Thymus (tissue), 14 donors: ENCODE data around the gene APOBEC4. TPM values are rescaled to one million over a fixed set of nuclear protein-coding genes. Genes with fewer than 3 reads are reported as not detected.

Experiments used
- DNase-seq, 9 donors: peaks; one replicate each; pipeline ENCODE4 v3.0.0-alpha.2; 2013; ENCODE audit warnings: low spot score in 9 of 9, low read depth in 6 of 9, missing footprints in 1 of 9
- H3K27ac ChIP-seq, 2 donors: one replicate each; pipeline ENCODE4 v1.5.1; 2013; ENCODE audit warnings: control low read depth in 1 of 2, low read depth in 1 of 2, low read length in 1 of 2, mild to moderate bottlenecking in 1 of 2, moderate library complexity in 1 of 2
- H3K27me3 ChIP-seq, 2 donors: one replicate each; pipeline ENCODE4 v1.5.1; 2013; ENCODE audit warnings: low read length in 1 of 2; ENCODE audit not compliant: control insufficient read depth in 2 of 2, insufficient read depth in 1 of 2
- H3K36me3 ChIP-seq, 2 donors: one replicate each; pipeline ENCODE4 v1.5.1; 2013; ENCODE audit warnings: low read length in 1 of 2, mild to moderate bottlenecking in 1 of 2, moderate library complexity in 1 of 2; ENCODE audit not compliant: control insufficient read depth in 2 of 2, insufficient read depth in 2 of 2
- H3K4me1 ChIP-seq, 2 donors: one replicate each; pipeline ENCODE4 v1.5.1; 2013; ENCODE audit warnings: low read length in 2 of 2; ENCODE audit not compliant: control insufficient read depth in 2 of 2, insufficient read depth in 2 of 2
- H3K4me3 ChIP-seq, 2 donors: one replicate each; pipeline ENCODE4 v1.5.1; 2013; ENCODE audit warnings: low read length in 2 of 2, control low read depth in 1 of 2, mild to moderate bottlenecking in 1 of 2
- H3K9me3 ChIP-seq, 2 donors: one replicate each; pipeline ENCODE4 v1.5.1; 2013; ENCODE audit warnings: low read length in 1 of 2, mild to moderate bottlenecking in 1 of 2; ENCODE audit not compliant: control insufficient read depth in 2 of 2, insufficient read depth in 1 of 2
- WGBS: extraction: QIAGEN DNeasy Blood & Tissue Kit; methylation state at CpG from one replicate; pipeline ENCODE4 v1.1.7; 2013; 5-methylcytosine and 5-hydroxymethylcytosine counted together
- long read RNA-seq, 10 donors: transcript quantifications; one replicate each; lab custom pipeline, GENCODE V29; 2026
- polyA plus RNA-seq: library from polyadenylated mRNA; stranded (reverse); fragments of 200-250 nt; gene quantifications from one replicate; pipeline ENCODE4 v1.2.3, GENCODE V29; 2013
- total RNA-seq: library from RNA; stranded (reverse); fragments of 120-200 nt; gene quantifications from one replicate; pipeline ENCODE4 v1.2.4, GENCODE V29; 2013
- donor health status: healthy.

Gene APOBEC4, protein sequence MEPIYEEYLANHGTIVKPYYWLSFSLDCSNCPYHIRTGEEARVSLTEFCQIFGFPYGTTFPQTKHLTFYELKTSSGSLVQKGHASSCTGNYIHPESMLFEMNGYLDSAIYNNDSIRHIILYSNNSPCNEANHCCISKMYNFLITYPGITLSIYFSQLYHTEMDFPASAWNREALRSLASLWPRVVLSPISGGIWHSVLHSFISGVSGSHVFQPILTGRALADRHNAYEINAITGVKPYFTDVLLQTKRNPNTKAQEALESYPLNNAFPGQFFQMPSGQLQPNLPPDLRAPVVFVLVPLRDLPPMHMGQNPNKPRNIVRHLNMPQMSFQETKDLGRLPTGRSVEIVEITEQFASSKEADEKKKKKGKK
- total RNA-seq (not detected), polyA plus RNA-seq (0.02 TPM)
- long read RNA-seq, donor 1: 0 reads
- long read RNA-seq, donor 2: 0 reads
- long read RNA-seq, donor 3: 0 reads
- long read RNA-seq, donor 4: 0 reads
- long read RNA-seq, donor 5: 0 reads
- long read RNA-seq, donor 6: 0 reads
- long read RNA-seq, donor 7: 0 reads
- long read RNA-seq, donor 8: 0 reads
- long read RNA-seq, donor 9: 0 reads
- long read RNA-seq, donor 10: 0 reads

DNA sequence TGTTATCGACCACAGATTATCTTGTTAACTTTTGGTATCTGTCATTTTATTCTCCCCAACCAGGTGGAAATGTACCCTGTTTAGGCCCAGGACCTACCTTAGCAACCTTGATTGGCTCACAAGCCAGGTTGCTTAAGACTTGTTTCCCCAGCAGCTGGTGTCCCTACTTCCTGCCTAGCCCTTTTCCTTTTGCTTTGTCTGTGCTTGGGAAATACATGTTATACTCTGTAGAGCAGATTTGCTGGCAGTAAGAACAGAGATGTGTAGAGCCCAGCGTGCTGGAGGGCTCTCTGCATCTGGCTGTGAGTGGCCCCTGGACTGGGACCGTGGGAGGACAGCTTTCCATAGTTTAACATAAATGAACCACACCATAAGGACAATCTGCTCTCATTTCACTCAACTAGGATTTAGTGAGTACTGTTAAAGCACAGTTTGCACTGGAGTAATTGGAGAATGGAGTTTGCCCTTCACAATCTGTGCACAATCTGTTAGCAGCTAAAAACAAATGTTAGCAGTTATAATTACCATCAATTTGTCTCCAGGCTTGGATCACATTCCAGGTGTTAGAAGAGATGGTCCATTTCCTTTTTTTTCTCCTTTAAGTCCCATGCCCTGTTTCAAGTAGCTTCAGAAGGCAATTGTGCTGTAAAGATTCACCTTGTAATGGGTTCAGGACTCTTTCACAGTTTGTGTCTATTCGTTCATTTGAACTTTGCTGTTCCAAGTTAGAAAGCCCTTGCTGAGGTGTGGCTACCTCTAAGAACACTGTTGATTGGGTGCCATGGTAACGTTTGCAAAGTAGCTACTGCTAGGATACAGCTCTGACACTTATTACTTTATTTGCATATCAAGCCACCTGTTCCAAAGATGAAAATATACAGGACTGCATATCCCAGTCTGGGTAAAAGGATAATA is at the start of gene APOBEC4:
Gene APOBEC4 (minus strand): TSS at position 770 of the 915 bp plus-strand sequence. CDS start 4,535 bp downstream, outside the sequence.
- H3K4me3 ChIP-seq: no peak within 1 kb of the TSS
- WGBS: 89% methylated on average over 5 of the region's 5 CpGs
- H3K36me3 ChIP-seq: no peaks in the 10 kb centered on the region
- H3K4me1 ChIP-seq: peaks cover 7 to 9% of the 10 kb centered on the region in 2 donors
- H3K27me3 ChIP-seq: no peaks in the 10 kb centered on the region
- no peak for DNase-seq
- H3K9me3 ChIP-seq: no peaks in the 10 kb centered on the region
- H3K27ac ChIP-seq: peak within 1 kb of the TSS in 1 of 2 donors; percentile 8

DNA sequence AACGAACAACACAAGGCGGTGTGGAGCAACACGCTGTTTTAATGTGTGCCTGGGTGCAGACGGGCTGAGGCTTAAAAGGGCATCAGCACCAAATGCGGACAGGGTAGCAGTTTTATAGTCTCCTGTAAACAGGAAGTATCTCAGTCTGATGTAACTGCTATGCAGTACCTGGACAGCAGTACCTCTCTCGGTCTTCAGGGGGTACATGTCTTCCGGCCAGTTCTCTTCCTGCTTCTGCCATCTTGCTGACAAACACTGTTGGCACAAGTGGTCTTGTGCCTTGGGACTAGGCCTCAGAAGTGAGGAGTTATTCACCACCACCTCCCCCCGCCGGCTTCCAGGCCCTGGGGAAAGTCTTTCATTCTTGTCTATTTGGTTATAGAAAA is 49.7 kb upstream of the APOBEC4 start:
- H3K27ac ChIP-seq: no peak overlapping the region
- 97% methylated on average over 9 of the region's 9 CpGs for whole genome bisulfite sequencing
- no peaks in the 10 kb centered on the region for H3K9me3 ChIP-seq
- H3K36me3 ChIP-seq: no peaks in the 10 kb centered on the region
- H3K4me1 ChIP-seq: no peaks in the 10 kb centered on the region
- no peak overlapping the region for H3K4me3 ChIP-seq
- no peaks in the 10 kb centered on the region for H3K27me3 ChIP-seq
- DNase-seq: no peak

DNA sequence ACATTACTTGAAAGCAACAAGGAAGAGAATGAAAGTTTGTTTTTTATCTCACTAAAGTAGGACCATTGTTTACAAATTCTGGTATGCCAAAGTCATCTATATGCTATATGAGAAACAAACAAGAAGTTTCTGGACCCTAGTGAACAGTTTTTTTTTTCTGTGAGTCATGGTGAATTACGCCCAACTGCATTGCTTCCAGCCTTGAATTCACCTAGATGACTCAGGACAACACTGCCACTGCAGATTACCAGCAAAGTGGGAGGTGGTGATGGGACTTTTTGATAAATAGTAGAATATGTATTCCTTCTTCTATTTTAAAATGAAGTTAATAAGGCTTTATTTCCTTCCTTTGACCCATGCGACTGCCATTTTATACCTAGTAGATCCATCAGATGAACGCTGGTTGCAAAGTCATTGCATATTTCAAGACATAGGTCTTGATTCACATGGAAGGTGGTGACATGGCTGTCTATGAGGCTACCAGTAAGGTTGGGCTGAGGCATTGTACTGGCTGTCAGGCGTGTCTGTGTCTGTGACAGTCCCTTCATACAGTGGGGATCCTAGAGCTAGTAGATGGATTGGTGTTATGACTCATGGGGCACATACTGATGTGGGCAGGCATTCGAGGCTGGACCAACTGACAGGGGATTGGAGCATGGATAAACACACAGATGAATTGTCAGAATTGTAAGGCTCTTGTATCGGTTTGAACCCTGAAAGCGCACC is 49.1 kb upstream of the APOBEC4 start:
- Histone ChIP-seq H3K4me3 (no peak overlapping the region), H3K36me3 (no peaks in the 10 kb centered on the region), H3K27ac (no peak overlapping the region), H3K9me3 (no peaks in the 10 kb centered on the region), H3K27me3 (no peaks in the 10 kb centered on the region), H3K4me1 (no peaks in the 10 kb centered on the region)
- 94% methylated on average over 7 of the region's 7 CpGs for WGBS
- no peak for DNase-seq

DNA sequence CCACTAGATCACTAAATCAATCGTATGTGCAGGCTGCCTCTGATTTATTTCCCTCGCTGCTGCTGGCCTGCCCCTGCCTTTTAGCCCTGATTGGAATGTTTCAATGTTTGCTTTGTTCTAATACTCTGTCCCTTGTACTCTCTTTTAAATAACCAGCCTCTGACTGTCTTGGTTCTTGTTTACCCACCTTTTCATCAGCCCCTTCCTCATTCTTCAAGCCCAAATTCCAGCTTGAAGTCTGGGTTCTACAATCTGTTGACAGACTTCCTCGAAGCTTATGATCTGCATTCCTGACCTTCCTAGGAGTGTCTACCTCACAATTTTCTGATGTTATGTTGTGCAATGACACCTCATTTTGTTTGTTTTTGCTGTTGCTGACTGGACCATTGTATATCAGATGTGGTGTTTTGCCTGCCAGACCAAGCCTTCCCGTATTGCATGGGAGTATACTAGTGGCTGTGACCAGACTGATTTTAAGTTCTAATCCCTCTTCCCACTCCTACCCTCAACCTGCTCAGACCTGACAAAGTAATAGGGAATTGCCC is 46.6 kb upstream of the APOBEC4 start:
- Histone ChIP-seq H3K27ac (no peak overlapping the region), H3K4me1 (no peaks in the 10 kb centered on the region), H3K9me3 (no peaks in the 10 kb centered on the region), H3K27me3 (no peaks in the 10 kb centered on the region), H3K36me3 (no peaks in the 10 kb centered on the region), H3K4me3 (no peak overlapping the region)
- WGBS: 87% methylated on average over 4 of the region's 4 CpGs
- no peak for DNase-seq

DNA sequence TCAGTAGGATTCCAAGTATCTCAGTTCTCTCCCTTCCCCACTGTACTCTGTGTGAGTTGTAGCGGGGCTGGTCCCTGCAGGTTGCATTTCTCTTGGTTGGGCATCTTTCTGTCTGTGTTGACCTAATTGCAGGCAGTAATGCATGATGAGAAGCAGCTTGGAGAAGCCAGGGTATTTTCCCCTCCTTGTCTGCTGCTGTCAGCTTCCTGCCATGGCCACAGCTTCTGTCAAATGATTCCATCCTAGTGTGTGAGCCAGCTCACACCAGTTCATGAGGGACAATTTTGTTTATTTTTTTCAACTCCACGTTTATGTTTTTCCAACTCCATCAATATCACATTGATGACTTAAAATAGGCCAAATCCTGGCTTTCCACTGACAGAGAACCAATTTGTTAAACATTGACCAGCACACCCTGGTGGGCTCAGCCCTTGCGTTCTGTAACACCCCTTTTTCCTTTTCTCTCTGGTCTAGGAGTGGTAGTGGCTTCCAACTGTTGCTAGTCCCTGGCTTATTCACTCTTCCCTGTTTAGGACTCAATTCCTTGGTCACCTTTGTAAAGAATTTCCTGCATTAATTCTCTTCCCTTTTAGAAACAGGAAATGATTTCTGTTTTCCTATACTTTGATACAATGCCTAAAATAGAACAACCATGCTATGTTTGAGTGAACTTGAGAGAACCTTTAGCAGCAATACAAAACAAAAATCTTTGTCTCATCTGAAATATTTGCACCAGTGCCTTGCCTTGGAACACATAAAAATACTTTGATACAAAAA is 44.9 kb upstream of the APOBEC4 start:
- Histone ChIP-seq H3K9me3 (no peaks in the 10 kb centered on the region), H3K36me3 (no peaks in the 10 kb centered on the region), H3K4me3 (no peak overlapping the region), H3K4me1 (no peaks in the 10 kb centered on the region), H3K27me3 (no peaks in the 10 kb centered on the region), H3K27ac (no peak overlapping the region)
- DNase-seq: no peak
- 94% methylated on average over 3 of the region's 3 CpGs for WGBS

DNA sequence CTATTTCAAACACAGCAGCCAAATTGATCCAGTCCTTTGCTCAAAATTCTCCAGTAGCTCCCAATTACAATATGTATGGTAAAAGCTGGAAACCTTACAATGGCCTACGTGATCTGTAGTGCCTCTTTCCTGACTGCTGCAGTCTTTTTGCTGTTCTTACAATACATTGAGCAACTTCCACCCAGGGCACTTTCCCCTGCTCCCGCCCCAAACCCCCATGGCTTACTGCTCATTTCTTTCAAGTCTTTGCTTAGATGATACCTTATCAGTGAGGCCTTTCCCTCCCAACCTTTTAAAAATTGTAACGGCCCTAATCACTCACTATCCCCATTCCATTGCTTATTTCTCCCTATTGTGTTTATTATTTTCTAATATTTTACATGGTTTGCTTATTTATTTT is 43.9 kb upstream of the APOBEC4 start:
- Histone ChIP-seq H3K4me1 (no peaks in the 10 kb centered on the region), H3K27ac (no peak overlapping the region), H3K4me3 (no peak overlapping the region), H3K36me3 (no peaks in the 10 kb centered on the region), H3K27me3 (no peaks in the 10 kb centered on the region), H3K9me3 (no peaks in the 10 kb centered on the region)
- WGBS: 97% methylated on average over 3 of the region's 3 CpGs
- no peak for DNase-seq

DNA sequence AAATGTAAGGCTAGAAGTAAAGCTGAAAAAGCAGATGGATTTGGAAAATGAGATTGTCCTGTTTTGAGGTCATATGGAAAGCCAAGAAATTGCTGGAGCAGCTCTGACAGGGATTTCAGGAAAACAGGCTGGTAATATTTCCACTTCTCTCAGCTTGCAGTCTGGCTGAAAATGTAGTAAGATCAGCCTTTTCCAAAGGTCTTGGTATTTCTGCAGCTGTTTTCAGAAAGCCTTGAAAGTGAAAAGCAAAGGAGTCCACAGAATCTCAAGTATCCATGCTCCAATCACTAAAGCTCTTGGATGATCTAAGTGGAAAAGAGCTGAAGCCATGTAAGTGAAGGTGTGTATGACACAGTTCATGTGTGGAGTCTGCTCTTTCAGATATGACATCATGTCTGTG is 41.6 kb upstream of the APOBEC4 start:
- no peaks in the 10 kb centered on the region for H3K9me3 ChIP-seq
- H3K4me1 ChIP-seq: no peaks in the 10 kb centered on the region
- H3K4me3 ChIP-seq: no peak overlapping the region
- no peak overlapping the region for H3K27ac ChIP-seq
- no peaks in the 10 kb centered on the region for H3K36me3 ChIP-seq
- DNase-seq: no peak
- H3K27me3 ChIP-seq: no peaks in the 10 kb centered on the region

DNA sequence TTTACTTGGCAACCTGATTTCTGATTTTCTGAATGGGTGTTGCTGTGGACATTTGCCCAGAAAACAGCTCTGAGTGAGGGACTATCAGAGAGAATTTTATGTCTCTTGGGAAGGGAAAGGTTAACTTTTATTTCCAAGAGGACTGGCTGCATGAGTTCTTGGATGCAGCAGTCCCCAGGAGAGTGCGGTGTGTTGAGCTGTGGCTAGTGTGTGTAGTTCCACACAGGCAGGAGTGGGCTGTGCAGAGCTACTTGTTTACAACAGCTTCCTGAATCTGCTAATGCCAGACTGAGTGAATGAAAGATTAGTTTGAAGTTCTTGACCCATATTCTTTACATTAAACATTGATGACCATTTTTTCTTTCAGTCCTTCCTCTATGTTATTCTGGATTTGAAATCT is 41.0 kb upstream of the APOBEC4 start:
- no peaks in the 10 kb centered on the region for H3K36me3 ChIP-seq
- no peak for DNase-seq
- 93% methylated on average over 1 of the region's 1 CpG for WGBS

More for the DNA sequence above, 41.0 kb upstream of the APOBEC4 start:
- H3K9me3 ChIP-seq: no peaks in the 10 kb centered on the region
- no peaks in the 10 kb centered on the region for H3K4me1 ChIP-seq
- H3K27me3 ChIP-seq: no peaks in the 10 kb centered on the region
- no peak overlapping the region for H3K27ac ChIP-seq
- H3K4me3 ChIP-seq: no peak overlapping the region
